ENCODE results near the gene XPR1.
A peak's percentile ranks its signal among the peaks of the same experiment; 100 is the strongest.

Gene XPR1

GRCh38 chr1:180925471-180926051 lies 293.7 kb downstream of the XPR1 start:
- TF ChIP-seq CREB1 (IDR thresholded peaks at IDR 0.05; ENCODE audit: low read depth) (no peak), EGR1 (IDR thresholded peaks at IDR 0.05) (no peak), YY1 (IDR thresholded peaks at IDR 0.05; ENCODE audit: low read depth) (no peak), TAF1 (IDR thresholded peaks at IDR 0.05; ENCODE audit: low read depth) (no peak), FOXM1 (IDR thresholded peaks at IDR 0.05; ENCODE audit: borderline replicate concordance, low read depth) (no peak), RAD21 (IDR thresholded peaks at IDR 0.05; ENCODE audit: low read depth) (no peak), USF1 (IDR thresholded peaks at IDR 0.05) (no peak), TEAD4 (IDR thresholded peaks at IDR 0.05) (no peak), EP300 (IDR thresholded peaks at IDR 0.05; ENCODE audit: borderline replicate concordance) (no peak), TCF12 (IDR thresholded peaks at IDR 0.05; ENCODE audit: low read depth) (no peak), ZBTB7A (IDR thresholded peaks at IDR 0.05; ENCODE audit: low read depth) (no peak), CEBPB (IDR thresholded peaks at IDR 0.05) (no peak), REST (IDR thresholded peaks at IDR 0.05; ENCODE audit: low read depth) (no peak), NFIC (IDR thresholded peaks at IDR 0.05) (no peak)

- TF ChIP-seq MAX (IDR thresholded peaks at IDR 0.05) (no peak), EP300 (IDR thresholded peaks at IDR 0.05; ENCODE audit: borderline replicate concordance) (no peak), TAF1 (IDR thresholded peaks at IDR 0.05; ENCODE audit: low read depth) (no peak), RAD21 (IDR thresholded peaks at IDR 0.05; ENCODE audit: low read depth) (no peak), ZBTB7A (IDR thresholded peaks at IDR 0.05; ENCODE audit: low read depth) (no peak), YY1 (IDR thresholded peaks at IDR 0.05; ENCODE audit: low read depth) (no peak), TCF12 (IDR thresholded peaks at IDR 0.05; ENCODE audit: low read depth) (no peak), NFIC (IDR thresholded peaks at IDR 0.05) (no peak), TEAD4 (IDR thresholded peaks at IDR 0.05) (no peak), EGR1 (IDR thresholded peaks at IDR 0.05) (no peak)
These were observed 294.6 kb downstream of the XPR1 start for GRCh38 chr1:180926164-180926981.

- no peak for TF ChIP-seq RAD21 (IDR thresholded peaks at IDR 0.05; ENCODE audit: low read depth)
- TF ChIP-seq TCF12 (IDR thresholded peaks at IDR 0.05; ENCODE audit: low read depth), result no peak
These were observed 295.5 kb downstream of the XPR1 start for GRCh38 chr1:180927348-180927747.

- no peak for TF ChIP-seq YY1 (IDR thresholded peaks at IDR 0.05; ENCODE audit: low read depth)
- TF ChIP-seq FOXM1 (IDR thresholded peaks at IDR 0.05; ENCODE audit: borderline replicate concordance, low read depth), result no peak
- no peak for TF ChIP-seq USF1 (IDR thresholded peaks at IDR 0.05)
- no peak for TF ChIP-seq NFIC (IDR thresholded peaks at IDR 0.05)
- TF ChIP-seq REST (IDR thresholded peaks at IDR 0.05; ENCODE audit: low read depth), result peak; percentile 50; the same call in 1 of the 2 replicates
- TF ChIP-seq ZBTB7A (IDR thresholded peaks at IDR 0.05; ENCODE audit: low read depth), result no peak
These were observed 296.0 kb downstream of the XPR1 start for GRCh38 chr1:180927841-180928240.

GRCh38 chr1:180928331-180929230 lies 296.8 kb downstream of the XPR1 start:
- TF ChIP-seq USF1 (IDR thresholded peaks at IDR 0.05) (no peak), CEBPB (IDR thresholded peaks at IDR 0.05) (no peak), ZBTB7A (IDR thresholded peaks at IDR 0.05; ENCODE audit: low read depth) (no peak), CREB1 (IDR thresholded peaks at IDR 0.05; ENCODE audit: low read depth) (no peak), TEAD4 (IDR thresholded peaks at IDR 0.05) (no peak), TAF1 (IDR thresholded peaks at IDR 0.05; ENCODE audit: low read depth) (no peak), MAX (IDR thresholded peaks at IDR 0.05) (no peak), YY1 (IDR thresholded peaks at IDR 0.05; ENCODE audit: low read depth) (no peak), REST (IDR thresholded peaks at IDR 0.05; ENCODE audit: low read depth) (no peak), RAD21 (IDR thresholded peaks at IDR 0.05; ENCODE audit: low read depth) (no peak), FOXM1 (IDR thresholded peaks at IDR 0.05; ENCODE audit: borderline replicate concordance, low read depth) (no peak), EP300 (IDR thresholded peaks at IDR 0.05; ENCODE audit: borderline replicate concordance) (no peak), NFIC (IDR thresholded peaks at IDR 0.05) (no peak), EGR1 (IDR thresholded peaks at IDR 0.05) (no peak), TCF12 (IDR thresholded peaks at IDR 0.05; ENCODE audit: low read depth) (no peak)

Data from Ishikawa (cell line).